ENCODE measurements around the gene DCAF7.

DNA sequence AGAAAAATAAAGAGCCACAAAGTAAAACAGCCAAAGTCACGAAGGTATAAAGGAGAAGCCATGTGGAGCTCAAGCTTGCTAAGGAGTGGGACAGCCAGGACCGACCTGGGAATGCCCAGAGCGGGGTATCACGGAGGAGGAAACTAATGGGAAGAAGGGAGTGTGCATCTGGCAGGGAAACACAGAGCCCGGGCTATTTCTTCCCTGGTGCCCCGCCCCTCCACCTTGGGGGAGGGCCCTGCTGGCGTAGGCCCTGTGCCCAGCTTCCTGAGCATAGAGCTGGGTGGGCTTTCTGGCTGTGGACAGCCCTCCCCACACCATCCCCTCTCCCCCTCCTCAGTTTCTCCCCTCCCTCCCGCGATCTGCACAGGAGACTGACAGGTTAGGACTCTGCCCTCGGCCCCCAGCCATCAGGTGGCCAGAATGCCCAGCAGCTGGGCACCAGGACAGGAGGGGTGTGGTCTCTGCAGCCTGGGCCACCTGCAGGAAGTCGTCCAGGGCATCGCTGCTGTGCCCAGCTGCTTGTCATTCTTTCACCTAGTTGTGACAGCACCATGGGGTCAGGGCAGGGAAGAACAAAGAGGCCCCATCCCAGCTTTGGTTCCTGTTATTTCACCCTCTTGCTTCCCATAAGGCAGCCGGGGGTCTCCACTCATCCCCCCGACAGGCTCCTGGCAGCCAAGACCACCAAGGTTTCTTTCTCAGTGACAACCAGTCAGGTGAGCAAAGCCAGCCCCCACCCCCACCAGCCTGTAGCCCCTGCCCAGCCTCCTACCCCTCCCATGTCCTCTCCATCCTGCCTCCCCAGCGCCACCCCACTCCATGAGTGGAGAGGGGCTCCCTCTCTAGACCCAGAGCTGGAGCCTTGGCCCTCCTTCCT lies 7.1 kb upstream of the DCAF7 start:
- TF ChIP-seq, protein P1, sequence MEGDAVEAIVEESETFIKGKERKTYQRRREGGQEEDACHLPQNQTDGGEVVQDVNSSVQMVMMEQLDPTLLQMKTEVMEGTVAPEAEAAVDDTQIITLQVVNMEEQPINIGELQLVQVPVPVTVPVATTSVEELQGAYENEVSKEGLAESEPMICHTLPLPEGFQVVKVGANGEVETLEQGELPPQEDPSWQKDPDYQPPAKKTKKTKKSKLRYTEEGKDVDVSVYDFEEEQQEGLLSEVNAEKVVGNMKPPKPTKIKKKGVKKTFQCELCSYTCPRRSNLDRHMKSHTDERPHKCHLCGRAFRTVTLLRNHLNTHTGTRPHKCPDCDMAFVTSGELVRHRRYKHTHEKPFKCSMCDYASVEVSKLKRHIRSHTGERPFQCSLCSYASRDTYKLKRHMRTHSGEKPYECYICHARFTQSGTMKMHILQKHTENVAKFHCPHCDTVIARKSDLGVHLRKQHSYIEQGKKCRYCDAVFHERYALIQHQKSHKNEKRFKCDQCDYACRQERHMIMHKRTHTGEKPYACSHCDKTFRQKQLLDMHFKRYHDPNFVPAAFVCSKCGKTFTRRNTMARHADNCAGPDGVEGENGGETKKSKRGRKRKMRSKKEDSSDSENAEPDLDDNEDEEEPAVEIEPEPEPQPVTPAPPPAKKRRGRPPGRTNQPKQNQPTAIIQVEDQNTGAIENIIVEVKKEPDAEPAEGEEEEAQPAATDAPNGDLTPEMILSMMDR (IDR thresholded peaks at IDR 0.05; ENCODE audit: low read depth, low read length), result no peak
- TF ChIP-seq EZH2phosphoT487 (IDR thresholded peaks at IDR 0.05; ENCODE audit: low read depth), result no peak
